Stimulated activated CD4-positive, alpha-beta T cell treated with anti-CD3 and anti-CD28 coated beads, Interleukin-2, amount 100 ng/mL, for 4 hours (primary cell): ENCODE results near the gene CFAP52.
"Not testable (repeated sequence)": the region's sequence is repeated elsewhere in the genome, so short reads cannot be mapped to it uniquely, and the experiment has no call there.

ENCODE experiments used
- DNase-seq: peaks from one replicate; pipeline ENCODE4 v3.0.0-alpha.2; 2020; ENCODE audit warnings: low read depth

CFAP52 gene

GRCh38 chr17:9571201-9571600 is 5.2 kb upstream of the CFAP52 start:
- no peak for DNase-seq

GRCh38 chr17:9575381-9576101 is 901 bp upstream of the CFAP52 start, which contains the start of gene STX8:
TSS of gene STX8 (minus strand) at chr17:9575820. CDS start at chr17:9575808, 12 bp downstream.
- DNase-seq = peak; percentile 59

DNA sequence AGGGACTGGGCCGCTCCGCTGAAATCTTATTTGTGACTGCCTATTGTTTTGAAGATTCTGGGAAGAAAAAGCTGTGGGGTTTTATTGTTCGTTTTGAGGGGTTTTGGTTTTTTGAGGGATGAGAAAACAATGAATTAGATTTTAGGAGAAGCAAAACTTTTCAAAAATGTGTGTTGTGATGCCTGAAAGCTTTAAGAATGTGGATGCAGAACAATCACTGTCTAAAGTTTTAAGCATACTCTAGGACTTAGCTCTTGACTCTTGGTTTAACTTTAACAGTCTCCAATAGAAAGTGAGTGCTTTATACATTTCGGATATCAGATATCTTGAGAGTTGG is 899 bp downstream of the CFAP52 start:
- DNase-seq = no peak

DNA sequence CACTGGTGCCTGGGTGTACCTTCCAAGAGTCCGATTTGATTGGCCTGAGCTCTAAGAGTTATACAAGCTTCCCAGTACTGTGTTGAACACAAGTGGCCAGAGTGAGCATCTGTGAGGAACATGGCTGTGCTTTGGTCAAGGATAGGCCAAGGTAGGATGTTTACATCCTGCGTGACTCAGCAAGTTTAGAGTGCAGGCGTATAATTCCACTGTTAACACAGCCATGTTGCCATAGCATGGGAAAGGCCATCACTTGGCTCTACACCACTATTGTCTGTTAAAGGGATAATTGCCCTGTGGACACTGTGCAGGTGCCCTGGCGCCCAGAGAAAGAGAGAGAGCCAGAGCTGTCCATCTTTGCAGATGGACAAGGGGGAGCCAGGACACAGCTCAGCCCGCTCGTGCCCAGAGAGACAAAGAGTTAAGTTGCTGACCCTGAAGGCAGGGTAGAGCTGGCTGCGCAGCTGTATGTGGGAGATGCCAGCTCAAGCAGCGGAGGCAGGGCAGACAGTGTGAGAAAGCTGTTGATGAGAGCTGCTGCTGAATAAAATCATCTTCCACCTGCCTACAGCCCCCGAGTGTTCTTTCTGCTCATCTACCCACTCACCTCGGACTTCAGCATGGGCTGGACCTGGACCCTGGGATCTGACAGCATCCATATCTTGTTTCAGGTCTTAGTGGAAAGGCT is 11.7 kb downstream of the CFAP52 start:
- no peak for DNase-seq

DNA sequence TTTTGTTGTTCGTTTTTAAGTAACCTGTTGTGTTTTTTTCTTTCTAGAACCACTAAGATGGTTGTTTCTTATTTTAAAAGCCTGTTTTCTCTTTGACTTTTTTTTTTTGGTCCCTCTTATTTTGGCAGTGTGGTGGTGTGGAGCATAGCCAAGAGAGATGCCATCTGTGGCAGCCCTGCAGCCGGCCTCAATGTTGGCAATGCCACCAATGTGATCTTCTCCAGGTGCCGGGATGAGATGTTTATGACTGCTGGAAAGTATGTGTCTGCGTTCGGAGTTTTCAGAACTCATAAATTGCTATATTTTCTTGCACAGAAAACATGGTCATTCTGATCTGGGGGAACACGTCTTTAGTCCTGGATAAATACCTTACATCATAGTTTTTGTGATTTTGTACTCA is 17.6 kb downstream of the CFAP52 start:
- no peak for DNase-seq

DNA sequence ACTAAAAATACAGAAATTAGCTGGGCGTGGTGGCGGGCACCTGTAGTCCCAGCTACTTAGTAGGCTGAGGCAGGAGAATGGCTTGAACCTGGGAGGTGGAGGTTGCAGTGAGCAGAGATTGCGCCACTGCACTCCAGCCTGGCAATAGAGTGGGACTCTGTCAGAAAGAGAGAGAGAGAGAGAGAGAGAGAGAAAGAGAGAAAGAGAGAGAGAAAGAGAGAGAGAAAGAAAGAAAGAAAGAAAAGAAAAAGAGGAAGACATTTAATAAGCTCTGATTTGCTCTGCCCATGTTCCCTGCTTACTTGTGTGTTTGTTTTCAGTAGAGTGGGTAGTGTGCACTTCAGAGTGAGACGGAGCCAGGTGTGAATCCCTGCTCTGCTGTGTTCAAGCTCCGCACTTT is 21.2 kb downstream of the CFAP52 start:
- not testable (repeated sequence) for DNase-seq

- DNase-seq = no peak
Measured at GRCh38 chr17:9598661-9599060, 22.2 kb downstream of the CFAP52 start.

- not testable (repeated sequence) for DNase-seq
Measured at GRCh38 chr17:9604583-9604982, 28.1 kb downstream of the CFAP52 start.

DNA sequence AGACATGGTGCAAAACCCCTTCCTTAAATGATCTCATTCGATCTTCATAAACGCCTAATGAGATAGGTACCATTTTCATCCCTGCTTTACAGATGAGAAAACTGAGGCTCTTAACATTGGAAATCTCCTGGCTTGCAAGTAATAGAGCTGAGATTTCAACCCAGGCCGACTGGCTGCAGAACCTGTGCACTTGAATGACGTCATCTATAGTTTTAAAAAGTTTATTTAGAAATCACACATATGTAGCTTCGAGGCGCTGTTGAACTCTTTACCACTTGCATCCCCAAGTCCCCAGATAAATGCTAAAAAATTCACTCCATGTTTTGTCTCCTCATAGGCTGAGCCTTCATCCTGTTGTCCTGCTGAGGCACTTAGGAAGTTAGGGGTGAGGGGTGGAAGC is 30.0 kb downstream of the CFAP52 start:
- no peak for DNase-seq

- DNase-seq = not testable (repeated sequence)
Measured at GRCh38 chr17:9607058-9607457, 30.6 kb downstream of the CFAP52 start.

- no peak for DNase-seq
Measured at GRCh38 chr17:9611557-9611956, 35.1 kb downstream of the CFAP52 start.

DNA sequence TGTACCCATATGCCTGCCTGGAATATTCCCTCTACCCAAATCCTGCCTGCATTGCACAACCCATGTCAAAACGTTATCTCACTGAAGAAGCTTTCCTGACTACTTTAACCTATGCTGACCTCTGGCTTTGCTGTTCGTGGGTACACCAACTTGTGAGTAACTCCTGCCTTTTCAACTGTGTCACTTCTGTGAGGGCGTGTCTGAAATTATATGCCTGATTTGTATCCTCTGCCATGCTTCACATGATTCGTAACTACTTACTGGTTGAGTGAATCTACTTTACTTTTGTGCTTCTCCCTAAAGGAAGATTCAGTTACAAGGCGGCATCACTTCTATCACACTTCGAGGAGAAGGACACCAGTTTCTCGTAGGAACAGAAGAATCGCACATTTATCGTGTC is 35.6 kb downstream of the CFAP52 start:
- DNase-seq = no peak

- DNase-seq = no peak
Measured at GRCh38 chr17:9615486-9615885, 39.0 kb downstream of the CFAP52 start.

- DNase-seq = no peak
Measured at GRCh38 chr17:9622961-9623360, 46.5 kb downstream of the CFAP52 start.

DNA sequence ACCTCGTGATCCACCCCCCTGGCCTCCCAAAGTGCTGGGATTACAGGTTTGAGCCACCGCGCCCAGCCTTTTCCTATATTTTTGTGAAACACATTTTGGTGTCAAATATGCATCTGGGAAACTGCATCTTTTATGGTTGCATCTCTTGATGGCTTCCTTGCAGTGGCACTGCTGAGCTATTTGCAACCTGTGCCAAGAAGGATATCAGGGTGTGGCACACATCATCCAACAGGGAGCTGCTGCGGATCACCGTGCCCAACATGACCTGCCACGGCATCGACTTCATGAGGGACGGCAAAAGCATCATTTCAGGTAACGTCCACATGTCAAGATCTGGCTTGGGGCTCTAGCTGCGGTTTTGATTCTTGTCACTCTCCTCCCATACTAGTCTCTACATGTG is 52.1 kb downstream of the CFAP52 start:
- no peak for DNase-seq

DNA sequence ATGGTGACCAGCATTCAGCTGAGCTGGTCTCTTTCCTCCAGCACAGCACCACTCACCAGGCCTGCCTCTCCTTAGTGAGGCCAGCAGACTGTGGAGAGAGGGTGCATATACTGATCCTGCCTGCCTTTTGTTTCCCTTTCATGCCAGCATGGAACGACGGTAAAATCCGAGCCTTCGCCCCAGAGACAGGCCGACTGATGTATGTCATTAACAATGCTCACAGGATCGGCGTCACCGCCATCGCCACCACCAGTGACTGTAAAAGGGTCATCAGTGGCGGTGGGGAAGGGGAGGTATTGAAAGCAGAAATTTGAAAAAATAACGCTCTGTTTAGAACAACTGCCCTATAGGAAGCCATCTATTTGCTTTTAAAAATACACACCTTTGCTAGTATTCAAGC is 56.3 kb downstream of the CFAP52 start:
- DNase-seq = no peak

- DNase-seq = no peak
Measured at GRCh38 chr17:9635340-9635739, 58.9 kb downstream of the CFAP52 start.

DNA sequence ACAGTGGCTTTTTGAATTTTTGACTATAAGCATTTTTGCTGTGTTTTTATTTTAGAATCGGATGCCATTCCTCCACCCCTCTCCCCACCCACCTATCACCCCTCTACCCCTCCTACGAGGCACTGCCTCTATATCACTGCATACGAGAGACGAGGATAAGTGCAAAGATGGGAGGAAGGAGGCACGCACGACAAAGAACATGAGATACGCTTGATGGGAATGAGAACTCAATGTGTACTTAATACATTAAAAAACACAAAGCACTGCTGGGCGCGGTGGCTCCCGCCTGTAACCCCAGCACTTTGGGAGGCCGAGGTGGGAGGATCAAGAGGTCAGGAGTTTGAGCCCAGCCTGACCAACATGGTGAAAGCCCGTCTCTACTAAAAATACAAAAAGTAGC is 60.1 kb downstream of the CFAP52 start:
- DNase-seq = no peak

DNA sequence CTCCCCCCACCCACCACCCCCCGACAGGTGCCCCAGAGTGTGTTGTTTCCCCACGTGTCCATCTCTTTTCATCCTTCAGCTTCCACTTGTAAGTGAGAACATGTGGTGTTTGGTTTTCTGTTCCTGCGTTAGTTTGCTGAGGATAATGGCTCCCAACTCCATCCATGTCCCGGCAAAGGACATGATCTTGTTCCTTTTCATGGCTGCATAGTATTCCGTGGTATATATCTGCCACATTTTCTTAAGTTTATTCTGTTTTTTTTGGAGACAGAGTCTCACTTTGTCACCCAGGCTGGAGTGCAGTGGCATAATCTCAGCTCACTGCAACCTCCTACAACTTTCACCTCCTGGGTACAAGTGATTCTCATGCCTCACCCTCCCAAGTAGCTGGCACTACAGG is 63.9 kb downstream of the CFAP52 start:
- DNase-seq = not testable (repeated sequence)

GRCh38 chr17:9643611-9644010 is 67.2 kb downstream of the CFAP52 start:
- DNase-seq = no peak

GRCh38 chr17:9644910-9645751 is 68.7 kb downstream of the CFAP52 start, which contains the start of gene USP43:
TSS of gene USP43 (plus strand) at chr17:9645517. CDS start at chr17:9645633, 116 bp downstream.
- DNase-seq = no peak

DNA sequence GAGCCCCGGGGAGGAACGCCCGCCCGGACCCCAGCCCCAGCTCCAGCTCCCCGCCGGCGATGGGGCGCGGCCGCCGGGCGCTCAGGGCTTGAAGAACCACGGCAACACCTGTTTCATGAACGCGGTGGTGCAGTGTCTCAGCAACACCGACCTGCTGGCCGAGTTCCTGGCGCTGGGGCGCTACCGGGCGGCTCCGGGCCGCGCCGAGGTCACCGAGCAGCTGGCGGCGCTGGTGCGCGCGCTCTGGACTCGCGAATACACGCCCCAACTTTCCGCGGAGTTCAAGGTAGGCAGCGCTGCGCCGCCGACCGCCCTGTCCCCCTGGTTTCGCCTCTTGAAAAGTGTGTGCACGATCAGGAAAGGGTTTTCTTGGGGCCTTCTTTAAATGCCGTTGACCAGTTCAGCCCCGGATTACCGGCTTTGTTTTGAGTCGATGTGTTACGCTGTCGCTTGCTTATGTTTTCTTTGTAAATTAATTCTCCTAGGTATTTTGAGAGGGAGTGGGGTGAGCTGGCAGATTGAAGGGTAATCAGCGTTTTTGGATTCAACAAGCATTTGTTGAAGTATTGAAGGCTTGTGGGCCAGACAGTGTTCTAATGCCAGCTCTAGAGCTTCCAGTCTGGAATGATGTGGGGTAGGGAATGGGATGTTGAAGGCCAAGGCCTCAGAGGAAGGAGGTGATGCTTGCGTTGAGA is 69.6 kb downstream of the CFAP52 start:
- DNase-seq = no peak
